Measurements from ENCODE around the gene HEXD.
A peak's percentile ranks its signal among the peaks of the same experiment; 100 is the strongest.
"Not testable (repeated sequence)": the region's sequence is repeated elsewhere in the genome, so short reads cannot be mapped to it uniquely, and the experiment has no call there.

The HEXD gene

GRCh38 chr17:82418001-82418986 lies at the start of gene HEXD, which contains the start of gene OGFOD3:
TSS of gene HEXD (plus strand) at chr17:82418347. CDS start at chr17:82419800, 1,453 bp downstream.
TSS of gene OGFOD3 (minus strand) at chr17:82418586. CDS start at chr17:82418485, 101 bp downstream.
- DNase-seq (ENCODE audit: extremely low read depth in 1 of 2, low read depth in 1 of 2) = peak; percentile 64 to 69

- no peak for DNase-seq (ENCODE audit: extremely low read depth in 1 of 2, low read depth in 1 of 2)
Measured at GRCh38 chr17:82369211-82369610, 48.9 kb upstream of the HEXD start.

GRCh38 chr17:82370471-82371332 lies 47.4 kb upstream of the HEXD start:
- DNase-seq (ENCODE audit: extremely low read depth in 1 of 2, low read depth in 1 of 2) = no peak

GRCh38 chr17:82371333-82372248 lies 46.6 kb upstream of the HEXD start, which contains the start of gene UTS2R:
TSS of gene UTS2R (plus strand) at chr17:82371765. CDS start at chr17:82374325, 2,560 bp downstream.
- DNase-seq (ENCODE audit: extremely low read depth in 1 of 2, low read depth in 1 of 2) = no peak

GRCh38 chr17:82372249-82373071 lies 45.7 kb upstream of the HEXD start:
- DNase-seq (ENCODE audit: extremely low read depth in 1 of 2, low read depth in 1 of 2) = no peak

- not testable (repeated sequence) for DNase-seq (ENCODE audit: extremely low read depth in 1 of 2, low read depth in 1 of 2)
Measured at GRCh38 chr17:82373072-82373452, 45.1 kb upstream of the HEXD start.

GRCh38 chr17:82373731-82374625 lies 44.2 kb upstream of the HEXD start:
- no peak for DNase-seq (ENCODE audit: extremely low read depth in 1 of 2, low read depth in 1 of 2)

GRCh38 chr17:82374626-82375331 lies 43.4 kb upstream of the HEXD start:
- no peak for DNase-seq (ENCODE audit: extremely low read depth in 1 of 2, low read depth in 1 of 2)

- no peak for DNase-seq (ENCODE audit: extremely low read depth in 1 of 2, low read depth in 1 of 2)
Measured at GRCh38 chr17:82375359-82376041, 42.6 kb upstream of the HEXD start.

- DNase-seq (ENCODE audit: extremely low read depth in 1 of 2, low read depth in 1 of 2) = no peak
Measured at GRCh38 chr17:82376042-82376730, 42.0 kb upstream of the HEXD start.

- not testable (repeated sequence) for DNase-seq (ENCODE audit: extremely low read depth in 1 of 2, low read depth in 1 of 2)
Measured at GRCh38 chr17:82377294-82377693, 40.9 kb upstream of the HEXD start.

GRCh38 chr17:82377924-82378740 lies 40.0 kb upstream of the HEXD start:
- DNase-seq (ENCODE audit: extremely low read depth in 1 of 2, low read depth in 1 of 2) = no peak

GRCh38 chr17:82378741-82379021 lies 39.5 kb upstream of the HEXD start:
- no peak for DNase-seq (ENCODE audit: extremely low read depth in 1 of 2, low read depth in 1 of 2)

- DNase-seq (ENCODE audit: extremely low read depth in 1 of 2, low read depth in 1 of 2) = no peak
Measured at GRCh38 chr17:82380860-82381702, 37.1 kb upstream of the HEXD start.

- not testable (repeated sequence) for DNase-seq (ENCODE audit: extremely low read depth in 1 of 2, low read depth in 1 of 2)
Measured at GRCh38 chr17:82381703-82382009, 36.5 kb upstream of the HEXD start.

Measured in stimulated activated CD8-positive, alpha-beta memory T cell treated with anti-CD3 and anti-CD28 coated beads, Interleukin-7, amount 100 ng/mL, for 48 hours (primary cell).